Measurements from ENCODE around the gene GRK7.
A peak's percentile ranks its signal among the peaks of the same experiment; 100 is the strongest.
"Not testable (repeated sequence)": the region's sequence is repeated elsewhere in the genome, so short reads cannot be mapped to it uniquely, and the experiment has no call there.

The GRK7 gene

DNA sequence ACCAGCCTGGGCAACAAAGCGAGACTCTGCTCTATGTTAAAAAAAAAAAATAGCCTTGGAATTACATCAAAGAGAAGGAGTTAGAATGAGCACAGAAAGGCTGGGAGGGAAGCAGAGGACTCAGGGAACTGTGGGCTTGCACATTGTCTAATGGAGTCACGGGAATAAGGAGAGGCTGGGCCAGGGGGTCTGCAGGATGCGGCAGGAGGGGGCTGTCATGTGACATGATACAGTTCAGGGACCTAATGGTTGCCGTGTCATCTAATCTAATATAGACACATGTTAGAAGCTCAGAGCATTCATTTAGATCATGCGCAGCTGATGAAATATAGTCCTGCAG is 32.5 kb downstream of the GRK7 start:
- H3K27me3 Mint-ChIP-seq (ENCODE audit: low read depth): no peaks in the 10 kb centered on the region
- H3K9me3 Mint-ChIP-seq: no peaks in the 10 kb centered on the region
- H3K4me1 Mint-ChIP-seq (ENCODE audit: low read depth): peaks cover 34% of the 10 kb centered on the region

DNA sequence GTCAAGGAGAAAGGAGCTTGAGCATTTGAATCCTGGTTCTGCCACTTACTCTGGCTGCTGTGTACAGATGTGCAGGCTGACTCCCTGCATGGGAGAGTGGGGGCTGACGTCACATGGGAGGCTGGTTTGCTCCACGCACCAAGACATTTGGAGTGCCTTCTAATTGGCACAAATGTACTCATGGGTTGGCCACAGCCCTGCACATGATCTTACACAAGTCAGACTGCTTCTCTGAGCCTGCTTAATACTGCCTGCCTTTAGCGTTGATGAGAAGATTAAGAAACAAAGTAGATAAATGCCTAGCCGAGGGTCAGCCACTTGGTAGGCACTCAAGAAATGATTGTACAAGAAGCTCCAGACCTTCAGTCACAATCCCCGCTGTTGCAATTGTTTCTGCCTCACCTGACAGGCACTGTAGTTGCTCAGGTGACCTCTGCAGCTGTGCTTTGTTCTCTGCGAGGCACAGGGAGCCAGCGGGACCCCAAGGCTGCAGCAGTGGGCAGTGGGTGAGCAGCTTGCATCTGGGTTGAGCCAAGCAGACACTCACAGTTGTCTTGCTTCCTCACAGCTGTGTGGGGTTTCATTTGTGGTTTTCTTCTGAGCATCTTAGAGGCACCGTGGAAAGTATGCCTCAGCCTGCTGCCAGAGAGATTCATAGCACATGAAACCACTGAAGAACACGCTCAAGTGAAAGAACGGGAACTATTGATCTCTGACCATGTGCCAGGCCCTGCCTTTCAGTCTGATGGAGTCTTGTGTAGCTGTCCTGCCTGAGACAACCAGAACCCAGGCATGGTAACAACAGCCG is 33.1 kb downstream of the GRK7 start:
- Mint-ChIP-seq H3K9me3 (no peaks in the 10 kb centered on the region), H3K27me3 (ENCODE audit: low read depth) (no peaks in the 10 kb centered on the region), H3K36me3 (ENCODE audit: low read depth) (no peaks in the 10 kb centered on the region), H3K27ac (peak overlapping the region; percentile 95), H3K4me3 (peak overlapping the region; percentile 81), H3K4me1 (ENCODE audit: low read depth) (peaks cover 34% of the 10 kb centered on the region)

More for the DNA sequence above, 32.5 kb downstream of the GRK7 start:
- Mint-ChIP-seq H3K36me3 (ENCODE audit: low read depth) (no peaks in the 10 kb centered on the region), H3K27ac (no peak overlapping the region), H3K4me3 (peak overlapping the region; percentile 4)

- H3K4me3 Mint-ChIP-seq: peak overlapping the region; percentile 81
- peak overlapping the region; percentile 95 for H3K27ac Mint-ChIP-seq
- peaks cover 34% of the 10 kb centered on the region for H3K4me1 Mint-ChIP-seq (ENCODE audit: low read depth)
- peaks cover 6% of the 10 kb centered on the region for H3K27me3 Mint-ChIP-seq (ENCODE audit: low read depth)
- H3K9me3 Mint-ChIP-seq: no peaks in the 10 kb centered on the region
- no peaks in the 10 kb centered on the region for H3K36me3 Mint-ChIP-seq (ENCODE audit: low read depth)
Observed at GRCh38 chr3:141796889-141797781, 33.9 kb downstream of the GRK7 start.

- no peaks in the 10 kb centered on the region for H3K9me3 Mint-ChIP-seq
- H3K27ac Mint-ChIP-seq: peak overlapping the region; percentile 95
- peak overlapping the region; percentile 81 for H3K4me3 Mint-ChIP-seq
- no peaks in the 10 kb centered on the region for H3K36me3 Mint-ChIP-seq (ENCODE audit: low read depth)
- peaks cover 12% of the 10 kb centered on the region for H3K27me3 Mint-ChIP-seq (ENCODE audit: low read depth)
- H3K4me1 Mint-ChIP-seq (ENCODE audit: low read depth): peaks cover 34% of the 10 kb centered on the region
Observed at GRCh38 chr3:141797819-141798447, 34.7 kb downstream of the GRK7 start.

GRCh38 chr3:141798448-141798845 is 35.2 kb downstream of the GRK7 start:
- Mint-ChIP-seq H3K9me3 (no peaks in the 10 kb centered on the region), H3K27me3 (ENCODE audit: low read depth) (peaks cover 12% of the 10 kb centered on the region), H3K4me1 (ENCODE audit: low read depth) (peaks cover 34% of the 10 kb centered on the region), H3K4me3 (no peak overlapping the region), H3K27ac (no peak overlapping the region), H3K36me3 (ENCODE audit: low read depth) (no peaks in the 10 kb centered on the region)

DNA sequence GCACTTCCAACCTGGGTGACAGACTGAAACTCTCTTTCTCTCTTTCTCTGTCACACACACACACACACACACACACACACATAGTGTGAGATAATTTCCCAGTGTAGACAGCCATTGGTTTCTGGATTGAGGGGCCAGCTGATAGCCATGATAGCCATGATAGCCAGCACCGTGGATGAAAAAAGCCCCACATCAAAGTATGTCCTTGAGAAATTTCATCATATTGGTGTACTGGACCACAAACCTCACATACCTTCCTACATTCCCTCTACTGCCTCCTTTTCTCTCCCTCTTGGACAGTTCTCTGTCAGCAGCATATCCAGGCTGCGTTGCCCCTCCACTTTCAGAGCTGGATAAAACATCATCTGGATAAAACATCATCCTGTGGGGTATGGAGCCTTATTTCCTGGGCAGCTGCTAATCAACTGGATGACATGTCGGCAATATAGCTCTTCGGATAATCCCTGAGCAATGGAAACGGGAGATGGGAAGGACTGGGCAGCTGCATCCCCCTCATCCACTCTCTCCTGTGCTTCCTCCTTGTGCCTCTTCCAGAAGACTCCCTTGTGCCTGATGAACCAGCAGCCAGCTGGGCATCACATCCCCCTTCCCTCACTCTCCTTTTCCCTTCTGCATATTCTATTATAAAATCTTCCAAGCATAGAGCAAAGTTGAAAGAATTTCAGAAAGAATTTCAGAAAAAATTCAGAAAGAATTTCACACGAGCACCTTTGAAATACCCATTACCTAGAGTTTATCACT is 39.3 kb downstream of the GRK7 start:
- no peak overlapping the region for H3K27ac Mint-ChIP-seq
- H3K36me3 Mint-ChIP-seq (ENCODE audit: low read depth): no peaks in the 10 kb centered on the region
- H3K4me3 Mint-ChIP-seq: no peak overlapping the region
- H3K9me3 Mint-ChIP-seq: no peaks in the 10 kb centered on the region
- H3K27me3 Mint-ChIP-seq (ENCODE audit: low read depth): peaks cover 12% of the 10 kb centered on the region
- peaks cover 7% of the 10 kb centered on the region for H3K4me1 Mint-ChIP-seq (ENCODE audit: low read depth)

DNA sequence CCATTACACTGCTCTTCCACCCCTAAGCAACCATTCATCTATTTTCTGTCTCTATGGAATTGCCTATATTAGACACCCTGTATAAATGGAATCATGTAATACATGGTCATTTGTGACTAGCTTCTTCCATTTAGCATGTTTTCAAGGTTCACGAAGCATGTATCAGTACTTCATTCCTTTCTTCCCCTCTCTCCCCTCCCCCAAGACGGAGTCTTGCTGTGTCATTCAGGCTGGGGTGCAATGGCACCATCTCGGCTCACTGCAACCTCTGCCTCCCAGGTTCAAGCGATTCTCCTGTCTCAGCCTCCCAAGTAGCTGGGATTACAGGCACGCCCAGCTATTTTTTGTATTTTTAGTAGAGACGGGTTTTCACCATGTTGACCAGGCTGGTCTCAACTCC is 40.3 kb downstream of the GRK7 start:
- H3K27ac Mint-ChIP-seq; H3K4me1 Mint-ChIP-seq (ENCODE audit: low read depth); H3K4me3 Mint-ChIP-seq; H3K36me3 Mint-ChIP-seq (ENCODE audit: low read depth); H3K9me3 Mint-ChIP-seq: not testable (repeated sequence)
- H3K27me3 Mint-ChIP-seq (ENCODE audit: low read depth): peaks cover 12% of the 10 kb centered on the region

- H3K9me3 Mint-ChIP-seq: no peaks in the 10 kb centered on the region
- no peaks in the 10 kb centered on the region for H3K36me3 Mint-ChIP-seq (ENCODE audit: low read depth)
- H3K27me3 Mint-ChIP-seq (ENCODE audit: low read depth): peaks cover 12% of the 10 kb centered on the region
- H3K4me1 Mint-ChIP-seq (ENCODE audit: low read depth): no peaks in the 10 kb centered on the region
- no peak overlapping the region for H3K27ac Mint-ChIP-seq
- H3K4me3 Mint-ChIP-seq: no peak overlapping the region
Observed at GRCh38 chr3:141804447-141804777, 41.2 kb downstream of the GRK7 start.

GRCh38 chr3:141804778-141805639 is 41.8 kb downstream of the GRK7 start:
- Mint-ChIP-seq H3K4me1 (ENCODE audit: low read depth) (no peaks in the 10 kb centered on the region), H3K4me3 (no peak overlapping the region)

GRCh38 chr3:141807277-141808033 is 44.2 kb downstream of the GRK7 start:
- Mint-ChIP-seq H3K4me1 (ENCODE audit: low read depth) (no peaks in the 10 kb centered on the region), H3K9me3 (no peaks in the 10 kb centered on the region), H3K36me3 (ENCODE audit: low read depth) (no peaks in the 10 kb centered on the region), H3K27ac (no peak overlapping the region), H3K27me3 (ENCODE audit: low read depth) (peaks cover 4% of the 10 kb centered on the region), H3K4me3 (no peak overlapping the region)

More at GRCh38 chr3:141804778-141805639, 41.8 kb downstream of the GRK7 start:
- Mint-ChIP-seq H3K36me3 (ENCODE audit: low read depth) (no peaks in the 10 kb centered on the region), H3K27ac (no peak overlapping the region), H3K9me3 (no peaks in the 10 kb centered on the region), H3K27me3 (ENCODE audit: low read depth) (peaks cover 12% of the 10 kb centered on the region)

DNA sequence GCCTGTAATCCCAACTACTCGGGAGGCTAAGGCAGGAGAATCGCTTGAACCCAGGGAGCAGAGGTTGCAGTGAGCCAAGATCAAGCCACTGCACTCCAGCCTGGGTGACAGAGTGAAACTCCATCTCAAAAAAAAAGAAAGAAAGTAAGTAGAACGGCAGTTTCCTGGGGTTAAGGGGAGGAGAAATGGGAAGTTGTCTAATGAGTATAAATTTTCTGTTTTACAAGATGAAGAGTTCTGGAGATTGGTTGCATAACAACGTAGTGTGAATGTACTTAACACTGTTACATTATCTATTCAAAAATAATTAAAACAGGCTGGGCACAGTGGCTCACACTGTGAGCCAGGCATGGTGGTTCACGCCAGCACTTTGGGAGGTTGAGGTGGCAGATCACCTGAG is 45.4 kb downstream of the GRK7 start:
- Mint-ChIP-seq H3K4me3 (no peak overlapping the region), H3K27ac (no peak overlapping the region), H3K4me1 (ENCODE audit: low read depth) (no peaks in the 10 kb centered on the region), H3K36me3 (ENCODE audit: low read depth) (no peaks in the 10 kb centered on the region), H3K9me3 (no peaks in the 10 kb centered on the region), H3K27me3 (ENCODE audit: low read depth) (no peaks in the 10 kb centered on the region)

DNA sequence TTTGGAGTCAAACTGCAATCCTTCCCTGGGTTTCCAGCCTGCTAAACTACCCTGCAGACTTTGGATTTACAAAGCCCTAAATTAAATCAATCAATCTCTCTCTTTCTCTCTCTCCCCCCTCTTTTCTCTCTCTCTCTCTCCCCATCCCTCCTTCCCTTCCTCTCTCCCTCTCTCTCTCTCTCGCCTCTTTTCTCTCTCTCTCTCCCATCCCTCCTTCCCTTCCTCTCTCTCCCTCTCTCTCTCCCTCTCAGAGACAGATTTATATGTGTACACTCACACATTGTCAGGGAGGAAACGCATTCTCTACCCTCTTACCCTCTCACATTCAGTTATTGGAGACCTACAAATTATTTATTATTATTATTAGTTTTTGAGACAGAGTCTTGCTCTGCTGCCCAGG is 47.0 kb downstream of the GRK7 start:
- no peak overlapping the region for H3K27ac Mint-ChIP-seq
- H3K4me1 Mint-ChIP-seq (ENCODE audit: low read depth): no peaks in the 10 kb centered on the region
- peaks cover 3% of the 10 kb centered on the region for H3K27me3 Mint-ChIP-seq (ENCODE audit: low read depth)
- no peaks in the 10 kb centered on the region for H3K9me3 Mint-ChIP-seq
- no peak overlapping the region for H3K4me3 Mint-ChIP-seq
- no peaks in the 10 kb centered on the region for H3K36me3 Mint-ChIP-seq (ENCODE audit: low read depth)

- H3K27ac Mint-ChIP-seq: no peak overlapping the region
- H3K9me3 Mint-ChIP-seq: peaks cover 7% of the 10 kb centered on the region
- H3K27me3 Mint-ChIP-seq (ENCODE audit: low read depth): peaks cover 15% of the 10 kb centered on the region
- H3K4me1 Mint-ChIP-seq (ENCODE audit: low read depth): no peaks in the 10 kb centered on the region
- H3K36me3 Mint-ChIP-seq (ENCODE audit: low read depth): no peaks in the 10 kb centered on the region
- no peak overlapping the region for H3K4me3 Mint-ChIP-seq
Observed at GRCh38 chr3:141811348-141811747, 48.1 kb downstream of the GRK7 start.
